Heart left ventricle (tissue), 13 donors: ENCODE measurements around the gene RPS14.

ENCODE experiments used
- POLR2A ChIP-seq, 2 donors: fragments of 450-650 bp; IDR thresholded peaks; one replicate each; pipeline ENCODE4 v1.6.1; 2017; ENCODE audit warnings: antibody characterized with exemption in 2 of 2, mild to moderate bottlenecking in 2 of 2, moderate library complexity in 2 of 2
- TF ChIP-seq, protein P1 (sequence below), 12 donors: fragments of 200-600 bp; sonication (generic) in 4 of 12; IDR thresholded peaks; one replicate each; pipeline versions ENCODE4 v1.5.0 to v1.8.0; 2018 to 2022; ENCODE audit warnings: antibody characterized with exemption in 12 of 12, mild to moderate bottlenecking in 5 of 12
- donor health status: ischemic (EF 13 %, LVEDD 7.1; RV severe dilation, severe dysfunction).
- donor health status: DM: no; HTN: yes; CAD: no.
- donor health status: DM: no; HTN: no; CAD: no.
- donor health status: ischemic (EF 25% LVEDD 6.9; RV normal size, moderate dysfunction).
- donor health status: ischemic (EF 25% LVEDD 5.7; RV mildly dilated, moderate dysfunction).
- donor health status: ischemic (EF 35%, LVEDD 5.7; RV mildly dilated, moderate dysfunction).
- donor health status: nonischemic (EF 11% LVEDD 7.7; RV severe dilation, severe dysfunction).
- donor health status: DM: yes; HTN: yes; CAD: no.
- donor health status: PGD.
- donor health status: ischemic (EF 29% LVEDD 5.4; RV normal size, mild dysfunction).
- donor health status: nonischemic (EF 23%, LVEDD 6.1; RV moderate dilation, normal function).

DNA sequence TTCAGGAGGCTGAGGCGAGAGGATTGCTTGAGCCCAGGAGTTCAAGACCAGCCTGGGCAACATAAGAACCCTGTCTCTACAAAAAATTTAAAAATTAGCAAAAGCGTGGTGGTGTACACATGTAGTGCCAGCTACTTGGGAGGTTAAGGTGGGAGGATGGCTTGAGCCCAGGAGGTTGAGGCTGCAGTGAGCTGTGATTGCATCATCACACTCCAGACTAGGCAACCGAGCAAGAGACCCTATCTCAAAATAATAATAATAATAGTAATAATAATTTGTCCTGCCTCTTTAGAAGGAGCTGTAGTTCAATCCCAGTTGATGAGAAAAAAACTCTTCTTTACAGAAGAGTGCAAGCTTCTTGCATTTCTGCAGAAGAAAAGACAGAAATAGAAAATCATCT is 26.8 kb downstream of the RPS14 start:
- TF ChIP-seq, protein P1, sequence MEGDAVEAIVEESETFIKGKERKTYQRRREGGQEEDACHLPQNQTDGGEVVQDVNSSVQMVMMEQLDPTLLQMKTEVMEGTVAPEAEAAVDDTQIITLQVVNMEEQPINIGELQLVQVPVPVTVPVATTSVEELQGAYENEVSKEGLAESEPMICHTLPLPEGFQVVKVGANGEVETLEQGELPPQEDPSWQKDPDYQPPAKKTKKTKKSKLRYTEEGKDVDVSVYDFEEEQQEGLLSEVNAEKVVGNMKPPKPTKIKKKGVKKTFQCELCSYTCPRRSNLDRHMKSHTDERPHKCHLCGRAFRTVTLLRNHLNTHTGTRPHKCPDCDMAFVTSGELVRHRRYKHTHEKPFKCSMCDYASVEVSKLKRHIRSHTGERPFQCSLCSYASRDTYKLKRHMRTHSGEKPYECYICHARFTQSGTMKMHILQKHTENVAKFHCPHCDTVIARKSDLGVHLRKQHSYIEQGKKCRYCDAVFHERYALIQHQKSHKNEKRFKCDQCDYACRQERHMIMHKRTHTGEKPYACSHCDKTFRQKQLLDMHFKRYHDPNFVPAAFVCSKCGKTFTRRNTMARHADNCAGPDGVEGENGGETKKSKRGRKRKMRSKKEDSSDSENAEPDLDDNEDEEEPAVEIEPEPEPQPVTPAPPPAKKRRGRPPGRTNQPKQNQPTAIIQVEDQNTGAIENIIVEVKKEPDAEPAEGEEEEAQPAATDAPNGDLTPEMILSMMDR (IDR thresholded peaks at IDR 0.05) = no peak
- no peak for TF ChIP-seq POLR2A (IDR thresholded peaks at IDR 0.05)
